Islet of Langerhans (tissue), 1 donor: ENCODE results near the gene NFX1.
A peak's percentile ranks its signal among the peaks of the same experiment; 100 is the strongest.
"Not testable (repeated sequence)": the region's sequence is repeated elsewhere in the genome, so short reads cannot be mapped to it uniquely, and the experiment has no call there.

Source experiments
- FAIRE-seq: peaks from one replicate; lab custom pipeline; 2011; peaks lifted over from hg19 to GRCh38; lab: Jason Lieb, UNC

The NFX1 gene

DNA sequence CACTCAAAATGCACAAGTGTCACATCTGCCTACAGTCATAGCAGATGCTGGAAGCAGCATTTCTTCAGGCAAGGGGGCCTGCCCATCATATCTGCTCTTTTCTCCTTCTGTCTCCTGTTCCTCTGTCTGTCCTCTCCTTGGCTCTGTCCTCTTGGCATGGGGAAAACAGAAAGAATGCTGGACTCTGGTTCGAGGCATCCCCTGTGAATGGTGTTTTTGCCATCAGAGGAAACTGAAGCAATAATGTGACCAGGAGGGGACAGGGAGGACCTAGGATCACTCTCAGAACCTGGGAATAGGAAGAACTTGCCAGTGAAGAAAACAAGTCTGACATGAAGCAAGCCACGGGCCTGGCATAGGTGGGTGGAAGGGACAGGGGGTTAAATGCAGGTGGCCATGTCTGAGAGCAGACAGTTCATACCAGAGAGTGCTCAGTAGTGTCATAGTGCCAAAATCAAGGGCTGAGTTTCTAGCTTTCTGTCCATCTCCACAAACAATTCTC lies 76.7 kb downstream of the NFX1 start:
- no peak for FAIRE-seq

DNA sequence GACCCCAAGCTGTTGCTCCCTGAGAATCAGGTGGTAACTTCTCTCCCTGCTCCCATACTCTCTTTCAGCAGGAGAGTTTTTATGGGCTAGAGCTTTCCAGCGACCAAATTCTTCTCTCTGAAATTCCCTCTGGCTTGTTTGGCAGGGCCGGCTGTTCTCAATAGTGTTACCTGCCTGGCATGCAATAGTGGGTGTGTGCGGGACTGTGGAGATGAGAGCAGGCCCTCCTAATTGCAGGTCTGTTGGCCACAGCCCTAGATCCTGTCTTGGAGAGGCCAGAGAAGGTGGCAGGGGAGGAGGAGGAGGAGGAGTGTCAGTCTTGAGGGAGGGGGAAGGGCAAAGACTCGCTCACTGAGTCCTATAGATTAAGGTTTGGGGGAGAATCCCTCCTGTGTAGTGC lies 82.6 kb downstream of the NFX1 start:
- FAIRE-seq, result no peak

DNA sequence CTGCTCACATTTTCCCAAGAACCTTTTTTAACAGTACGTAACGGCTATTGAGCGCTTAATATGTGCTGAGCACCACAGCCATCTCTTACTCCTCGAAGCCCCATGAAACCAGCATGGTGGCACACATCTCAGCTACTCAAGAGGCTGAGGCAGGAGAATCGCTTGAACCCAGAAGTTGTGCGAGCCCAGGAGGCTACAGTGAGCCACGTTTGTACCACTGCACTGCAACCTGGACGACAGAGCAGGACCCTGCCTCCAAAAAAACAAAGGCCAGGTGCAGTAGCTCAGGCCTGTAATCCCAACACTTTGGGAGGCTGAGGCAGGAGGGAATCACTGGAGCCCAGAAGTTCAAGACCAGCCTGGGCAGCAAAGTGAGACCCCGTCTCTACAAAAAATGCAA lies 83.9 kb downstream of the NFX1 start:
- no peak for FAIRE-seq

DNA sequence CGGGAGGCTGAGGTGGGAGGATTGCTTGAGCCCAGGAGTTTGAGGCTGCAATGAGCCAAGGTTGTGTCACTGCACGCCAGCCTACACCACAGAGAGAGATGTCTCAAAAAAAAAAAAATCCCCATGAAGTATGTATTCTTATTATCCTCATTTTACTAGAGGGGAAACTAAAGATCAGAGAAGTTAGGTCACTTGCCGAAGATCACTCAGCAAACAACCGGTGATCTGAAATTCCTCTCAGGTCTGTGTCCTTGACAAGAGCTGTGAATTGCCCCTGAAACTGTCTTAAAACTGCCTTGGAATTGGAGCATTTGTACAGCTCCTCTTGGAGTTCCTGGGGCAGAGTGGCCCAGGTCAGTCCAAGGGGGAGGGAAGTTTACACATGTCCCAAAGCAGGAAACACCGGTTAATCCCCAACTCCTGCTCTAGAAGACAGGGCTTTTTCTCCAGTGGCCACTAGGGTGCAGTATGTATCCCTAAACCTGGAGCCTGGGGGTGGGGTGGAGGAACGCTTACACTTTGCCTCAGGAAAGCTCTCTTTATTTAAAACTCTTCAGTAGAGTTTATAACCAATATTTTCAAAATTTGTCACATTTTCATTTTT lies 84.4 kb downstream of the NFX1 start:
- peak; percentile 83 for FAIRE-seq

DNA sequence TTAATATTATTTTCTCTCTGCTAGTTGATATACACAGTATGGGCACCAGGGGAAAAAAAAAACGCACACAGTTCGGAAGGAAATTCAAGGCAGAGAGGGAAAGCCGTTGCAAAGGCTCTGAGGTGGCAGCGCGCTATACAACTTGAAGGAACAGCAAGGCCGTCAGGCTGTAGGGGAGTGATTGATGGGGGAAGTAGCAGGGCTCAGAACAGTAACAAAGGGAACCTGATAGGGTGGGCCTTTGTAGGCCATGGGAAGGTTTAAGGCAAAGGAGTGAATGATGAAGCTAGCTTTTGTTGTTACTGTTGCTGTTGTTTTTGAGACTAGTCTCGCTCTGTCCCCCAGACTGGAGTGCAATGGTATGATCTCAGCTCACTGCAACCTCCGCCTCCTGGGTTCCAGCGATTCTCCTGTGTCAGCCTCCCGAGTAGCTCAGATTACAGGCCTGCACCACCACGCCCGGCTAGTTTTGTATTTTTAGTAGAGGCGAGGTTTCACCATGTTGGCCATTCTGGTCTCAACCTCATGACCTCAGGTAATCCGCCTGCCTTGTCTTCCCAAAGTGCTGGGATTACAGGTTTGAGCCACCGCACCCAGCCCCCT lies 85.0 kb downstream of the NFX1 start:
- FAIRE-seq, result no peak

DNA sequence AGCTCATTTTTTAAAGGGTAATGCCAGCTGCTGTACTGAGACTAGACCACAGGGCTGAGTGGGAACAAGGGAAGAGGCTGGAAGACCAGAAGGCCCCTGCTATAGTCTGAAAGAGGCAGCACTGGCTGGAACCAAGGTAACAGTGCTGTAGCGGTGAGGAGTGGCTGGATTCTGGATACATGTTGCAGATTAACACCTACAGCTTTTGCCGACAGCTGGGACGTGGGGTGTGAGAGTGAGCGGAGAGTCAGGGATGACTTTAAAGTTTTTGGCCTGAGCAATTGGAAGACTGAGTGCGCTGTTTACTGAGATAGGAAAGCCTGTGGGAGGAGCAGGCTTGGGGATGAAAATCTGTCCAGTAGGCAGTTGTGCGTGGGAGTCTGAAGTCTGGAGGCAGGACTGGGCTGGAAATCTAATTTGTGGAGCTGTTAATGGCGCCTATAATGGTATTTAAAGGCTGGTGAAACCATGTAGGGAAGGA lies 85.6 kb downstream of the NFX1 start:
- FAIRE-seq, result no peak

DNA sequence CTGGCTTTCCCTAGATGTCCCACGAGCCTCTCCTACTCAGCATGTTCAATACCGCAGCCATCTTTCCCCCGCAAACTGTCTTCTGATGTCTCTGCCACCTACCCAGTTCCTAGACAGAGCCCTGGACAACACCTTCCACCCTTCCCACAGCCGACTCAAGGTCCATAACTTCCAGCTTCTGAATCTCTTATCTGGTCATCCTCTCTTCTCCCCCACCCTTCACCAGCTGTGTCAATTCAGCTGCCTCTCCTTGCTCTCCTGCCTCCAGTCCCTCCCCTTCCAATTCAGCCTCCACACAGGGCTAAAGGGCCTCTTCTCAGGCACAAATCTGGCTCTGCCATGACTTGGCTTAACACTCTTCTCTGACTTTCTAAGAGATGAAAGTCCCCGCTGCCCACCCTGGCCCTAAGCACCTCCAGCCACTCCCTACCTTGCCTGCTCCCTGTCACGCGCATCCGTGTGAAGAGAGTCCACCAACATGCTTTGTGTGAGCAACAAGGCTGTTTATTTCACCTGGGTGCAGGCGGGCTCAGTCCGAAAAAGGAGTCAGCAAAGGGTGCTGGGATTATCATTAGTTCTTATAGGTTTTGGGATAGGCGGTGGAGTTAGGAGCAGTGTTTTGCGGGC lies 86.9 kb downstream of the NFX1 start:
- FAIRE-seq, result no peak

DNA sequence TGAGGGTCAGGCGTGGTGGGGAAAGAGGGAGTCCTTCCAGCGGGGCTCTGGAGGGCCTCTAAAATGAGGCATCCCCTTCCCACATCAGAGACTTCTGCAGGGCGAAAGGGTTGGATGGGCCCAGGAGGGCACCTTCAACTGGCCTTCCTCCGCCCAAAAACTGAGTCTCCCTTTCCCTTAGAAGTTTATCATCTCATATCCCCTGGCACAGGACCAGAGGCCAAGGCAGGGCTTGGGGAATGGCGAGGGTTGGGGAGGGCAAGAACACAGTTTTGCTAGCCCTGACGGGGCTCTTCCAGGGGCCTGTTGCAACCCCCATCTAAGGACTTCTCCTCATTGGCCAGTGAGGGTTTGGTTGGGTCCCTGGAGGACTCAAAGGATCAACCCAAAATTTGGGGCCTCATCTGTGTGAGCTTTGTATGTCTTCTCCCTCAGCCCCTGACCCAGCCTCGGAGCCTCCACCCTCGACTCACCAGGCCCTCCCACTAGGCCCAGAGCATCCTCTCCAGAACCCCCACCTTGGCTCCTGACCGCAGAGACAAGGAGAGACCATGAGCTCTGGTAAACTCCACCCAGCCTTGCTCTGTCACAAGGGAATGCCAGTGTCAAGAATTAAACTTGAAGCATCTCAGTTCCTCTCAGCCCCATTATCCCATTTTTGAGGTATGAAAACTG lies 87.9 kb downstream of the NFX1 start:
- FAIRE-seq, result no peak

DNA sequence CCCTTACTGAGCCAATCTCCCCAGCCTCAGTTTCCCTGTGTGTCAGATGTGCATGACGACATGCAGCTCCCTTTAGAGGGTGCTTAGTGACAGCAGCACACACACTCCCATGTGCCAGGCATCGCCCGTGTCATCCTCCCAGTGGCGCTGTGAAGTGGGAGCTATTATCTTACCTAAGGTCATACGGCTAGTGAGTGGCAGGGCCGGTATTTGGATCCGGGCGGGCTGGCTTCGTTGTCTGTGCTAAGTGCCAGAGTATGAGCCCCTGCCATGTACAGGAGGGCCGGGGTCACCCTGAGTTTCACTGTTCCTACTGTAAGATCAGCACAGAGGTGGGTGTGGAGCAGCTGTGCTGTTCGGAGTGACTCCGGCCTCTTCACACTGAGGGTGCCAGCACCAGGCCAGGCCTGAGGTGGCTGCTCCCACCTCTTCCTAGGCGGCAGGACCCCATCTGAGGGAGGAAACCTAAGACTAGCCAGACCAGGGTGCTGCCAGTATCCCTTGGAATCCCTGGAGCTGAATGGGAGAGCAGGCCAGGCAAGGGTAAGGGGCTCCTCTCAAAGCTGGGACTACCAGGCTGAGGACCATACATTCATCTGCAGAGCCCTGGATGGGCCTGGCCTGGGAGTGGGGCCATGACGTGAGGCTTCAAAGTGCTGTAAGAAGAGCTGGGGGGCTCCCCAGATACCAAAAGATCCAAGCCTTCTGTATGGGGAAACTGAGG lies 89.5 kb downstream of the NFX1 start:
- no peak for FAIRE-seq

DNA sequence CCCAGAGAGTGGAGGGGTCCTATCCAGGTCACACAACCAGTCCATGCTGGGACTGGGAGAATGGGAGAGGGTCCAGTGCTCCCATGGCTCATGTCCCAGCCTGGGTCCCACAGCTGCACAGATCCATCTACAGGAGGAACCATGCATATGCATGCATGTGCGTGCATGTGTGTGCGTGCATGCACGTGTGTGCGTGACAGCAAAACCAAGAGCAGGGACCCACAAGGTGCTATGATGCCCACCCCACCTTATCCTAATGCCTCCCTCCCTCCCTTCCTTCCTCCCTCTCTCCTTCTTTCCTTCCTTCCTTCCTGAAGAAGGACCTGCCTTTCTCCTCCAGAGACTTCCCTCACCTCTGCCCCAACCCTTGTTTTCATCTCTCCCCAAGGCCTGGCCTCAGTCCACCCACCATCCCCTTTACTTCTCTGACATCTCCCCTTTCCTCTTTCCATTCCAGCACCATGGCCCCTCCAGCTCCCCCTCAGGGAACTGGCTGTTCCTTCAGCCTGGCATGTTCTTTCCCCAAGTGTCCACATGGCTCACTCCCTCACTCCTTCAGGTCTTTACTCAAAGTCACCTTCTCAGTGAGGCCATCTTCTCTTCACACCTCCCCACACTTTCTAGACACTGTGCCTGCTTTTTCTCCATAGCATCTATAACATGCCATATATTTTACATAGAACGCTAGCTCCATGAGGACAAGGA lies 90.2 kb downstream of the NFX1 start:
- FAIRE-seq, result no peak

DNA sequence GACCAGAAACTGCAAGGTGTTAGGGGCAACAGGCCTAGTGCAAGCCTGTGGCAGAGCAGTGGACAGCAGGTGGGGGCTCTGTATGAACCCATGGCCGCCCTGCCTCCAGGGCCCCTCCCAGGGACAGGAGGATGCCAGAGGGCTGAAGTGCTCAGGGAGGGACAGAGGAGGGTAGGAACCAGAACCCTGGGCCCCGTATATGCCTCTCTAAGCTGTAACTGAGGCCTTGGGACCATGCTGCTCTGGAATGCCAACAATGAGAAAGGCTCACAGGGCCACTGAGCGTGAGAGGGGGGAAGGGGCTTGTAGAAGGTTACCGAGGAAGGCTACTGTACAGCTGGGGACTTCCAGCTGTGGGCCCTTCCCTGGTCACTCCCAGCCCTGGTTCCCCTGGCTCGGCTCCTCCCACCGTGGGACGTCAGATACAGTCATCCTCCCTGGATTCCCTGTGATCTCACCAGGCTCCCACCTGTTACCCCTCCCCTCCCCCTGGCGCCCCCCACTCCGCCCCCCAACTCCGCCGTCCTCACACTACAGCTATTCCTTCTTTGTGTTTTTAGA lies 91.0 kb downstream of the NFX1 start:
- no peak for FAIRE-seq

DNA sequence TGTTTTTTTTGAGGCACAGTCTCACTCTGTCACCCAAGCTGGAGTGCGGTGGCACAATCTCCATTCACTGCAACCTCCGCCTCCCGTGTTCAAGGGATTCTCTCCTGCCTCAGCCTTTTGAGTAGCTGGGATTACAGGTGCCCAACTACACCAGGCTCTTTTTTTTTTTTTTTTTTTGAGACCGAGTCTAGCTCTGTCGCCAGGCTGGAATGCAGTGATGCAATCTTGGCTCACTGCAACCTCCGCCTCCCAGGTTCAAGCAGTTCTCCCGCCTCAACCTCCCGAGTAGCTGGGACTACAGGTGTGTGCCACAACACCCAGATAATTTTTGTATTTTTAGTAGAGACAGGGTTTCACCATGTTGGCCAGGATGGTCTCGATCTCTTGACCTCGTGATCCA lies 92.1 kb downstream of the NFX1 start:
- not testable (repeated sequence) for FAIRE-seq

DNA sequence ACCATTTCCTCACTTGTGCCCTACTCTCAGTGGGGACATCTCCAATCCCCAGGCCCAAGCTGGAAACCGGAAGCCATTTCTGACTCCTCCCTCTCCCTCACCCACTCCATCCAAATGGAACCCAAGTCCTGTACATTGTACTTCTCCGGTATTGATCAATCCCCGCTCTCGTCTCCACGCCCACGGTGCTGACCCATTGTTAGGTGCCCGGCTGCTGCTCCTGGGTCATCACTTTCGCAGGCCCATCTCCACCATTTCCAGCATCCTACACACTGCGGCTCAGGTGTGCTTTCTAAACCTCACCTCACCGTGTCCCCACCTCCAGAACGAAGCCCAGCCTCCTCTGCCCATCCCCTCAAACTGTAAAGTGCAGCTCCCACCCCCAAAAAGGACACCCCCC lies 93.1 kb downstream of the NFX1 start:
- not testable (repeated sequence) for FAIRE-seq

DNA sequence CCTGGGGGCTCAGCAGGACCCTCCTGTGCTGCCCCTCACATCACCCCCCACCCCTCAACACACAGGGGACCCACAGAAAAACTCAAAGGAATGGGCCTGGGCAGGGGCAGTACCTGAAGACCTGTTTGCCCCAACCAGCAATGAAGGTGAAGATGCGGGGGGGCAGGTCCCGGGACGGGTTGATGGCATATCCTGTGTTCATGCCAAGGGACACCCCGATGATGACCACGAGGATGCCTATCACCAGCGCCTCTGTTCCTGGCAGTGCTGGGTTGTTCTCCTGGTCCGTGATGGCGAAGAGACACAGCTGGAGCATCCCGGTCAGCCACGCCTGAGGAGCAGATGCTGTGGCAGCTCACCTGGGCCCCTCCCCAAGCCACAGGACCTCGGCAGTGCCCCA lies 95.2 kb downstream of the NFX1 start:
- FAIRE-seq, result not testable (repeated sequence)

DNA sequence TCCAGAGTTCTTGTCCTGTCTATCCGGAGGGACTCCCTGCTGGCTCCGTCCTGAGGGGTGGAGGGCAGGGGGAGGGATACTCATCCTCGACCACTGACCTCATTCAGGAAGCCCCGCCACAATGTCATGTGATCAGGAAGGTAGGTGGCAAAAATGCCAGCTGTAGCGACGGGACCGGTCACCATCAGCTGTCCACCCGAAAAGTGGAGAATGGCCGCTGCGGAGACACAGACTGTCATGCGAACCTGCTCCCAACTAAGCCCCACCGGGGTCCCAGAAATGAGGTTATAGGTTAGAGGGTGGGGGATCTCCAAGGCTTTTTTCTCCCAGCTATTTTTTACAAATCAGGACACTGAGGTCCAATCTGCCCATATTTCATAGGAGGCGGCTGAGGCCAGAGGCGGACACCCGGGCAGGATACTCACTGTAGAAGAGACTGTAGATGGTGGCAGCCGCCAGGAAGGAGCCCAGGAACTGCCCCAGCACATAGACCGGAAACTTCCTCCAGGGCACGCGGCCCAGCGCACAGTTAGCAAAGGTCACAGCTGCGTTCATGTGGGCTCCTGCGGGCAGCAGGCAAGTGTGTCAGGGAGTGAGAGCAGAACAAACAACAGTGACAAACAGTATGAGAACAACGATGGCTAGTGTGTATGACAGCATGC lies 95.8 kb downstream of the NFX1 start:
- not testable (repeated sequence) for FAIRE-seq

DNA sequence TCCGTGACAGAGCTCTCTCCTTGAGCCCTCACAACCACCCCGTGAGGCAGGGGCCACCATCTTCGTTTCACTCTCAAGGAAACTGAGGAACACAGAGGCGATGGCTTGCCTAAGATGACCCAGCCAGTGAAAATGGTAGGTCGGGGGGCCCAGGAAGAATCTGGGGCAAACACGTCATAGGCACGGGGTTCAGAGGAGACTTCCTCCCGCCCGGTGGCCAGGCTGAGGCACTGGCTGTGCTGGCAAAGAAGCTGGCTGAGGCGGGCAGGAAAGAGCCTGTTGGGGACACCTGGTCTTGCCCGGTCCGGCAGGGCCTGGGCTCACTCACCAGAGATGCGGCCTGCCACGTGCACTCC lies 96.3 kb downstream of the NFX1 start:
- not testable (repeated sequence) for FAIRE-seq

DNA sequence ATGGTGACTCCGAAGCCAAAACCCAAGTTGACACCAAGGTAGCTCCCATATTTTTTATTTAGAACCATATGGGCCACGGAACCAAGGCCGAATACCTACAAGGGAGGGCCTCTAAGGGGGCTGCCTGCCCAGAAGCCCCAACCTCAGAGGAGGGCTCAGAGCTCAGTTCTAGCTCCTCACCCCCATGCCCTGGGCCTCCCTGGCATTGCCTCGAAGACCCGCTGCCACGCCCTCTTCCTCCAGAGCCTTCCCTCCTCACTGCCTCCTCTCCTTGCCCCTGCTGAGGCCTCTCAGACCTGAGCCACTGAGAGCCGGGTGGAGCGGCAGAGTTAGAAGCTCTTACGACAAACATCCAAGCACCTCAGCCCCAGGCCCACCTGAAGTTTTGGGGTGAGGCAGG lies 96.7 kb downstream of the NFX1 start:
- FAIRE-seq, result not testable (repeated sequence)

DNA sequence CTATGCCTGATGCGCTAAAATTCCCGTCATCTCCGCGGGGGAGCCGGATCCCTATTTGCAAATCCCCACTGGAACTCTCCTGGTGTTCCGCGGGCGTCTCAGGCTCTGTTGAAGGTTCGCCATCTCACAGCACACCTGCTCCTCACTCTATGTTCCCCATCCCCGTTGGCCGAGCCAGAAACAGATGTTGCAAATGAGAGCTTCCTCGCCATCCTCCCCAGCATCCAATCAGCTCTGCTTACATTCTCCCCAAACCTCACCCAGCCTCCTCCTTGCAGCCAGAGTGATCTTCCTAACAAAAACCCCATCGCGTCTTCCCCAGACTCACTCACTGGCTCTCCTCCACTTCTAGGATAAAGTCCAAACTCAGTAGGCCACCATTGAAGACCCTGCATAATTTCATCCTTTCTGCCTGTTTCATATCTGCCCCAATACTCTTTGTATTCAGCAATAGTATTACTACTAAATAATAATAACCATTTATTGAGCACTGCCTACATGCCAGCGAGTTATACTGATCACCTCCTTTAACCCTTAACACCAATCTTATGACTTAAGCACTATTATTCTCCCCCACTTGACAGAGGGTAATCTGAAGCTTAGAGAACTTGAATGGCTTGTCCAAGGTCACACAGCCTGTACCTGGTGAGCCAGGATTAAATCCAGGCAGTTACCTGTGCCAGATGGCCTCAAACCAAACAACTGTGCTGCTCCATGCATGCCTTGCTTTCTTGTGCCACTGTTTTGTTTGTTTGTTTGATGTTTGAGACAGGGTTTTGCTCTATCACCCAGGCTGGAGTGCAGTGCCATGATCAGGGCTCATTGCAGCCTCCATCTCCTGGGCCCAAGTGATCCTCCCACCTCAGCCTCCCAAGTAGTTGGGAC lies 98.0 kb downstream of the NFX1 start:
- no peak for FAIRE-seq

DNA sequence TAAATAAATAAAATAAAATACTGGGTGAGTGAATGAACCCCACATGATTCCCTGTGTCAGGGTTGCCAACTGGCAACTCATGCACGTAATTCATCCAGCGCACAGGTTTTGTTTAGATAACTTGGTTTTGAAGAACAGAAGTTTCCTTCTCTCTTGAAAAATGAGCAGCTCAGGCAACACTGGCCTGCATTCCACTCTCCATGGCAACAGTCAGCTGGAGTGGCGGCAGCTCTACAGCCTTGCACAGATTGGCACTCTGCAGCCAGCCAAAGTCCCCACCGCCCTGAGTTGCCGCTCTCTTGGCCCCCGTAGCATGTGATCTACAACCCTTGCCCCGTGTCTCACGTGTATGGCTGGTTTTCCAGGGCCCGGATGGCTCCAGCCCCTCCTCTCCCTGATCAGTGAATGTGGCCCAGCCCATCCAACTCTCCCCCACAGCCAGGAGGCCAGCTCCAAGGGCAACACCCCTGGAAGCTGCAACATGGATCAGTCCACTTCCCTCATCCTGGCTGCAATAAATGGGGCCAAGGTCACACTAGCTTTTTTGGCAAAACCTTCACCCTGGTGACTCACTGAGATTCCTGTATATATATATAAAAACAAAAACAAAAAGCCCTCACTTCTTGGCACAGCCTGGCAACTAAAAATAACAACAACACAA lies 100.9 kb downstream of the NFX1 start:
- FAIRE-seq, result not testable (repeated sequence)
